Suppressor macrophage treated with lipopolysaccharide for 4 hours (primary cell): ENCODE measurements around the gene BNIP3.

ENCODE experiments used
- DNase-seq: peaks from one replicate; pipeline ENCODE4 v3.0.0-alpha.2; 2020

BNIP3 gene

GRCh38 chr10:131981429-131982184, at the start of gene BNIP3:
Gene BNIP3, minus strand, starts transcription at chr10:131981923. Its CDS starts 117 bp downstream, at chr10:131981806.
- DNase-seq = peak; percentile 99

GRCh38 chr10:132030898-132031463, 49.3 kb upstream of the BNIP3 start:
- no peak for DNase-seq

DNA sequence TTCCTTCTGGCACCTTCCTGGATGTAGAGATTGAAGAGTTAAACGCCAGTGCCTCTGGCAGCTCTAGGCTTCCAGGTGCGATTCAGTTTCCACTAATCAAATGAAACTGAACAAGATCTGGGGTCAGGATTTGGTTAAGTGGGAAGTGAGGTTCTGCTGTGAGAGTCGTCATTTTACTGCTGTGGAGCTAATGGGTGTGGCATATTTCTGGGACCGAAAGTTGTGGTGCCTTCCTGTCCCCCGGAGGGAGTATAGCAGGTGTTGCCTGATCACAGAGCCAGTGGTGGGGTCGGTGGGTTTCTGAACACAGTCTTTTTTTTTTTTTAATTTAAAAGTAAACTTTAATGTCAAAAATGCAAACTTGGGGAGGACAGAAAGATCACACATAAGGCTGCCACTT, 47.0 kb upstream of the BNIP3 start:
- no peak for DNase-seq

GRCh38 chr10:132027423-132027983, 45.8 kb upstream of the BNIP3 start:
- no peak for DNase-seq

- DNase-seq = peak; percentile 86
Observed at GRCh38 chr10:132023092-132023811, 41.5 kb upstream of the BNIP3 start.

- no peak for DNase-seq
Observed at GRCh38 chr10:132022241-132022640, 40.5 kb upstream of the BNIP3 start.

- DNase-seq = no peak
Observed at GRCh38 chr10:132021504-132022143, 39.9 kb upstream of the BNIP3 start.

DNA sequence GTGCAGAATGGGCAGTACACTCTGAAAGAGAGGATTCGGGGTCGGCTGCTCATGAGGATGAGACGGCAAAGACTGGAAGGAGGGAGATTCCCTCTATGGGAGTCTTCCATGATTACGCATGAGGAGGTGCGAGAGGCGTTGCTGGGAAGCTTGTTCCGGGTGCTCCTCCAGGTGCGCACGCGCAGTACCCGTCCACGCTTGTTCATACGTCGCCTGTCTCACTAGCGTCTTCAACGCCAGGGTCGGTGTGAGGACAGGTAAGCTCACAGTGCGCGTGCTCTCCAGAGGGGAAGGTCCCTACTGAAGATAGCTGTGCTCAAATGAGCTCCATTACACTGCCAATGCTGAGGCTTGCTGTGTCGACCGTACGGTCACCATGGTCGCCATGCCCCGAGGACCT, 39.3 kb upstream of the BNIP3 start:
- DNase-seq = no peak

DNA sequence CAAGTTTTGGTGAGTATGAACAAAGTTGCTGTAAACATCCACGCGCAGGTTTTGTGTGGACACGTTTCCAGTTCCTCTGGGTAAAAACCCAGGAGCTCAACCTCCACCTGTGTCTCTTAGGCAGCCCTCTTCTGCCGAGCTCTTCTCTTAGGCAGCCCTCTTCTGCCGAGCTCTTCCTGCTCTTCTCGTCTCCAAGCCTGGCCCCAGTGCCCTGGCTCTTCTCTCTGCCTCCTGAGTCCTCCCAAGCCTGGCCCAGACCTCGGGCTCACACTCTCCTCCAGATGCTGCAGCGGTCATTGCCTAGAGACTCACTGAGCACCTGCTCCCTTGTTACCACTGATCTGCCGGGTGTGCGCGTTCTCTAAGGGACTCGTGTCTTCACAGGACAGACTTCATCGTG, 38.7 kb upstream of the BNIP3 start:
- DNase-seq = no peak

DNA sequence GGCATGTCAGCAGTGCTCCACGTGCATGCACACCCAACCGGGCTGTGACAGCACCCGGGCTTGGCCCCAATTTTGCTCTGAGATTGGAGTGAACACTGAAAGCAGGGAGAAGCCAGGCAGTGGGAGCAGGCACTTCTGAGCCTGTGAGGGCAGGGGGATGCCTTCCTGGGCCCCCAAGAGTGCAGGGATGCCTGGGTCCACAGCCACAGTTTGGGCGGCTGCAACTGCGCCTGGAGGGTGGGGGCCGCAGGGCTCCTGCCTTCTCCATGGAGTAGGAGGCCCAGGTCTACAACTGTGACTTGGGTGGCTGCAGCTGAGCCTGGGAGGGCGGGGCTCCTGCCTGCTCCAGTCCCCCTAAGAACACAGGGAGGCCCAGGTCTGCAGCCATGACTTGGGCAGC, 37.6 kb upstream of the BNIP3 start:
- no peak for DNase-seq

DNA sequence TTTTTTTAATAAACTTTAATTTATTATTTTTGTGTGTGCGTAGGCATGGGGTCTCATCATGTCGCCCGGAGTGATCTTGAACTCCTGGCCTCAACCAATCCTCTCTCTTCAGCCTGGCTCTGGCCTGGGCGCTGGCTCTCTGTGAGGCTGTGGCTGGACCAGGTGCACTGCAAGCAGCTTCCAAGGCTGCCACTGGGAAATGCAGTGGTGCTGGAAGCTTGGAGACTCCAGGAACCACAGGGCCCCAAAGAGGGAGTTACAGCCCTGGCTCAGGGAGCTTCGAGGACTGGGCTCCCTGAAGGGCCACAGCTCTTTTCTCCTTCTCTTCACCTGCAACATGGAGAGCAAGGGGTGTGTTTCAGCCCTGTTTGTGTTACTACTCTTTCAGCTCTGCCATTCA, 36.7 kb upstream of the BNIP3 start:
- DNase-seq = no peak

- no peak for DNase-seq
Observed at GRCh38 chr10:132016514-132016913, 34.8 kb upstream of the BNIP3 start.

DNA sequence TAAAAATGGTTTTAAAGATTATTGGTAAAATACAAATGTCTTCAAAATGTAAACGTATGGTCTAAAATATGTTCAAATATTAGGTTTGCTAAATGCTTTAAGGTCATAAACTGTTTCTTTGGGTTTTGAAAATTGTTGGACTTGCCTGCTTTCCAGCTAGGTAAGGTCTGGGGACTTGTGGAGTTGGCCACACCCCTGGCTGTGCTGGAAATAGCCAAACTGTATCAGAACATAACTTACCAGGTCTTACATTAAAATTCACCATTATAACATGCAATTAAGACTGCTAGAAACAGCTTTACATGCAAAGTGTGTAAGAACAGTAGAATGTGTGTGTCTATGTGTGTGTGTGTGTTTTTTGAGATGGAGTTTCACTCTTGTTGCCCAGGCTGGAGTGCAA, 29.7 kb upstream of the BNIP3 start:
- no peak for DNase-seq

DNA sequence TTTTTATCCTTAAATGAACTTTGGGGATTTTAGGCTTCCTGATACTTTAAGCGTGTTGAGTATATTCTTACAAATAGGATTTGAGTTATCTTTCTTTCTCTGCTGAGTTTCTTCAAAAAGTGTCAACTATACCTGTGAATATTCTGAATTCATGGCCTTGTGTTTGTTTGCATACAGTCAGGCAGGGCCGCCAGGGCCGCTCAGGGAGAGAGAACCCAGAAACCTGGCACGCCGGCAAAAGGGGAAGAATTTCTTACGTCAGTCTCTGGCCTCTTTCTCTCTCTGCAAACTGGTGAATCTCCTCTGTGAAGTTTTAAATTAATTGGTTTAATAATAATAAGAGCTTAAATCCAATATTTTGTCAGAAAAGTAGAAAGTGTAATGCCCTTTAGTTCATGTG, 29.3 kb upstream of the BNIP3 start:
- no peak for DNase-seq

DNA sequence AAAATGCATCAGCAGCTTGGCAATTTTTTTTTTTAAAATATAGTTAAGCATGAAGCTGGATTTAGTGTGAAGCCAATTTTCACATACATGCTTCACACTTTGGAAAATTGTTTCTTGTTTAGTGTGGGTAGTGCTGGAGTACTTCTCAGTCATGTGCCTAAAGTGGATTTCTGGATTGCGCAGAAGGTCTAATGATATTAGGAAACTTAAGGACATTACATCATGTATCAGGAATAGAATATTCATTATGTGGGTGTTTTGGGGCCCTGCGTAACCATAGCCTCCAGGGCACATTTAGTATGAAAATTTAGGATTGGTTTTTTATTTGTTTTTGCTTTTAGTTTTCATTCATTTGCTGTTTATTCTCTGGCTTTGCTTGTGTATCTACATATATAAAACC, 28.8 kb upstream of the BNIP3 start:
- peak; percentile 40 for DNase-seq

GRCh38 chr10:132009575-132009974, 27.9 kb upstream of the BNIP3 start:
- no peak for DNase-seq

DNA sequence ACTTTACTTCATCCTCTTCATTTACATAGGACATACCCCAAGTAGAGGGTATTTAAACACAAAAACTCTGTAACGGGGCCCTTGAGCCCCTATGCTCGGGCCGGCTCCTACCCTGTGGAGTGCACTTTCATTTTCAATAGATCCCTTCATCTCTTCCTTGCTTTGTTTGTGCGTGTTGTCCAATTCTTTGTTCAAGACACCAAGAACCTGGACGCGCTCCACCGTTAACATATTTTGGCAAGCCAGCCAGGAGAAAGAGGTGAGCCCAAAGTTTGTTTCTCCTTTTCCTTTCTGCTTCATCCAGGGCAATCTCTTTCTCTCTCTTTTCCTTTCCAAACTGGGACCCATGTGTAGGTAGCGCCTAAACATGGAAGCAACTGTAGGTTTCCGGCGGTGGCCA, 26.0 kb upstream of the BNIP3 start:
- no peak for DNase-seq

- DNase-seq = no peak
Observed at GRCh38 chr10:132006966-132007365, 25.2 kb upstream of the BNIP3 start.

- DNase-seq = peak; percentile 3
Observed at GRCh38 chr10:132005147-132005546, 23.4 kb upstream of the BNIP3 start.

DNA sequence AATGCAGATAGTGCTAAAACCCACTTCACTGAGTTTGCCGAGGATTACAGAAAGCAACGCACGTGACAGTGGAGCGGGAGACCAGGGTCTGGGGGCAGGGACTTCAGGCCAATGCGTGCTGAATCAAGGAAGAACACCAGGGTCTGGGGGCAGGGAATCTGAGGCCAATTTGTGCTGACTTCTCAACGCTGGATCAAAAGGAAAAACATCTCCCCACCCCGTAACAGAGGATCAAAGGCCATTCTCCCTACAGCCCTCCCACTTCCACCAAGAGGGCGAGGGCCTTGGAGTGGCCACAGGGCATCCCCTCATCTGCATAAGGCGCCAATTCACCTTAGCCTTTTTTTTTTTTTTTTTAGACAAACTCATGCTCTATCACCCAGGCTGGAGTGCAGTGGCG, 22.3 kb upstream of the BNIP3 start:
- no peak for DNase-seq

- DNase-seq = no peak
Observed at GRCh38 chr10:132003282-132003924, 21.7 kb upstream of the BNIP3 start.

GRCh38 chr10:132002004-132002403, 20.3 kb upstream of the BNIP3 start:
- DNase-seq = no peak
